Measurements from ENCODE around the gene RPS21. TPM values are rescaled to one million over a fixed set of nuclear protein-coding genes. Genes with fewer than 3 reads are reported as not detected.

Gene RPS21
- total RNA-seq, 1 experiment from 2014 or later = 1,761 TPM

DNA sequence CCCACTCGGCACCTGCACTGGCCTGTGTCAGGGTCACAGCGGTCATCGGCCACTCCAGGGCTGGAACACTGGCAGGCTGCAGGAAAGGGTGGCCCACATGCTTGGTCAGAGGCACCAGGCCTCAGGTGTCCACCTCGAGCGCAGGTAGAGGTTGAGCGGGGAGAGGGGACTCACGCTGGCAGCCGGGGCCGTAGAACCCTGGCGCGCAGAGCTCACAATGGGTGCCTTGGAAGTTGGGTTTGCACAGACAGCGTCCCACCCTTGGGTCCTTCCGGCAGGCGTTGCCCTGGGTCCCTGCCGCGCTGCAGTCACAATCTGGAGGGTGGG lies 48.6 kb upstream of the RPS21 start:
- ATAC-seq (no peak), DNase-seq (ENCODE audit: low read depth, low spot score) (no peak)
- no peaks in the 10 kb centered on the region for H3K27me3 ChIP-seq (ENCODE audit: control insufficient read depth, insufficient read depth, low read length)
- TSS peak; percentile 21 for BruUV-seq (replicated peaks)
- in situ Hi-C loops (cut with HindIII; ENCODE audit: low pct_unique_long_range_greater_than_20kb, low sequenced_read_pairs) = no loop called here
- ChIA-PET CTCF (no interaction called here), POLR2A (no interaction called here)
- no peak overlapping the region for H3K4me3 ChIP-seq (ENCODE audit: low read depth in 2 of 2, low read length in 2 of 2)
- no peak overlapping the region for H3K27ac ChIP-seq (ENCODE audit: low read length)
- peaks cover 23% of the 10 kb centered on the region for H3K36me3 ChIP-seq (ENCODE audit: control insufficient read depth, insufficient read depth, low read length)
- no peaks in the 10 kb centered on the region for H3K9me3 ChIP-seq (ENCODE audit: control insufficient read depth, insufficient read depth, low read depth, low read length)
- H3K4me1 ChIP-seq (ENCODE audit: control insufficient read depth, insufficient read depth, low read length) = no peaks in the 10 kb centered on the region
- intact Hi-C loops (cut with micrococcal nuclease; ENCODE audit: unreplicated experiment) = no loop called here
- TF ChIP-seq, protein P1, sequence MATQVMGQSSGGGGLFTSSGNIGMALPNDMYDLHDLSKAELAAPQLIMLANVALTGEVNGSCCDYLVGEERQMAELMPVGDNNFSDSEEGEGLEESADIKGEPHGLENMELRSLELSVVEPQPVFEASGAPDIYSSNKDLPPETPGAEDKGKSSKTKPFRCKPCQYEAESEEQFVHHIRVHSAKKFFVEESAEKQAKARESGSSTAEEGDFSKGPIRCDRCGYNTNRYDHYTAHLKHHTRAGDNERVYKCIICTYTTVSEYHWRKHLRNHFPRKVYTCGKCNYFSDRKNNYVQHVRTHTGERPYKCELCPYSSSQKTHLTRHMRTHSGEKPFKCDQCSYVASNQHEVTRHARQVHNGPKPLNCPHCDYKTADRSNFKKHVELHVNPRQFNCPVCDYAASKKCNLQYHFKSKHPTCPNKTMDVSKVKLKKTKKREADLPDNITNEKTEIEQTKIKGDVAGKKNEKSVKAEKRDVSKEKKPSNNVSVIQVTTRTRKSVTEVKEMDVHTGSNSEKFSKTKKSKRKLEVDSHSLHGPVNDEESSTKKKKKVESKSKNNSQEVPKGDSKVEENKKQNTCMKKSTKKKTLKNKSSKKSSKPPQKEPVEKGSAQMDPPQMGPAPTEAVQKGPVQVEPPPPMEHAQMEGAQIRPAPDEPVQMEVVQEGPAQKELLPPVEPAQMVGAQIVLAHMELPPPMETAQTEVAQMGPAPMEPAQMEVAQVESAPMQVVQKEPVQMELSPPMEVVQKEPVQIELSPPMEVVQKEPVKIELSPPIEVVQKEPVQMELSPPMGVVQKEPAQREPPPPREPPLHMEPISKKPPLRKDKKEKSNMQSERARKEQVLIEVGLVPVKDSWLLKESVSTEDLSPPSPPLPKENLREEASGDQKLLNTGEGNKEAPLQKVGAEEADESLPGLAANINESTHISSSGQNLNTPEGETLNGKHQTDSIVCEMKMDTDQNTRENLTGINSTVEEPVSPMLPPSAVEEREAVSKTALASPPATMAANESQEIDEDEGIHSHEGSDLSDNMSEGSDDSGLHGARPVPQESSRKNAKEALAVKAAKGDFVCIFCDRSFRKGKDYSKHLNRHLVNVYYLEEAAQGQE (IDR thresholded peaks at IDR 0.05; ENCODE audit: insufficient read depth in 1 of 2, low read depth in 2 of 2, low read length in 1 of 2) = no peak
- TF ChIP-seq SIN3A (IDR thresholded peaks at IDR 0.05; ENCODE audit: borderline replicate concordance, insufficient read depth, low read depth, low read length) (no peak), TCF7L2 (IDR thresholded peaks at IDR 0.05; ENCODE audit: low read depth, low read length) (no peak), POLR2AphosphoS5 (IDR thresholded peaks at IDR 0.05; ENCODE audit: low read depth, low read length) (no peak), CTCF (IDR thresholded peaks at IDR 0.05) (no peak)

DNA sequence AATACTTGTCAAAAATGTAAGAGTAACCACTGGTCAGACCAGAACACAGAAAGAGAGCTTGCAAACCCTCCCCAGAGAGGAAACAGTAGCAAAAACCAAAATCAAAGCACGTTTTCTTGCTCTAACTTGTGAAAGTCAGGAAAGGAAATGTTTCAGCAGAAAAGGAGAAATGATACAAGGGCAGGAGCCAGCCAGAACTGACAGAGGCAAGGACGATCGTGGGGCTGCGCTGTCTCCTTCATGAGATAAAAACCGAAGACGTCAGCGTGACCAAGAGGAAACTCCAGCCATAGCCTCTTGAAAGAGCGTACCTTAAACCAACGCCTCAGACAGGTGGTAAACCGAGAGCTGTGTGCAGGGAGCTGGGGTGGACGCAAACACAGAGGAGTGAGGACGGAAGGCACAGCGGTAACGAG lies 47.2 kb upstream of the RPS21 start:
- ChIA-PET POLR2A (no interaction called here), CTCF (no interaction called here)

More for the DNA sequence above, 47.2 kb upstream of the RPS21 start:
- in situ Hi-C loops (cut with HindIII; ENCODE audit: low pct_unique_long_range_greater_than_20kb, low sequenced_read_pairs) = no loop called here
- H3K9me3 ChIP-seq (ENCODE audit: control insufficient read depth, insufficient read depth, low read depth, low read length) = no peaks in the 10 kb centered on the region
- H3K27me3 ChIP-seq (ENCODE audit: control insufficient read depth, insufficient read depth, low read length) = no peaks in the 10 kb centered on the region
- DNase-seq (ENCODE audit: low read depth, low spot score) (no peak), ATAC-seq (no peak)
- TF ChIP-seq SIN3A (IDR thresholded peaks at IDR 0.05; ENCODE audit: borderline replicate concordance, insufficient read depth, low read depth, low read length) = no peak
- TF ChIP-seq, protein P1 (IDR thresholded peaks at IDR 0.05; ENCODE audit: insufficient read depth in 1 of 2, low read depth in 2 of 2, low read length in 1 of 2) = no peak
- TF ChIP-seq TCF7L2 (IDR thresholded peaks at IDR 0.05; ENCODE audit: low read depth, low read length) = no peak
- no peak for TF ChIP-seq CTCF (IDR thresholded peaks at IDR 0.05)
- TF ChIP-seq POLR2AphosphoS5 (IDR thresholded peaks at IDR 0.05; ENCODE audit: low read depth, low read length) = no peak
- no peaks in the 10 kb centered on the region for H3K4me1 ChIP-seq (ENCODE audit: control insufficient read depth, insufficient read depth, low read length)
- peaks cover 27% of the 10 kb centered on the region for H3K36me3 ChIP-seq (ENCODE audit: control insufficient read depth, insufficient read depth, low read length)
- H3K27ac ChIP-seq (ENCODE audit: low read length) = no peak overlapping the region
- no peak overlapping the region for H3K4me3 ChIP-seq (ENCODE audit: low read depth in 2 of 2, low read length in 2 of 2)
- intact Hi-C loops (cut with micrococcal nuclease; ENCODE audit: unreplicated experiment) = loop anchor here (5.0 kb wide), 1 partner anchor 43 kb away; no protein-coding TSS in a partner anchor
- BruUV-seq (replicated peaks) = TSS peak; percentile 27
